ENCODE results near the gene PTGFRN. TPM values are rescaled to one million over a fixed set of nuclear protein-coding genes. Genes with fewer than 3 reads are reported as not detected.

The PTGFRN gene
- total and polyA plus RNA-seq, 7 donors: 6.6 to 179 (median 77.3) TPM

GRCh38 chr1:116943438-116943837 lies 33.7 kb downstream of the PTGFRN start:
- Histone ChIP-seq H3K27ac (no peak overlapping the region), H3K4me3 (no peak overlapping the region), H3K4me1 (peaks cover 0 to 37% (median 27%) of the 10 kb centered on the region in 4 donors), H3K9me3 (no peaks in the 10 kb centered on the region), H3K27me3 (no peaks in the 10 kb centered on the region), H3K36me3 (peaks cover 0 to 42% (median 14%) of the 10 kb centered on the region in 4 donors)
- intact Hi-C loops (cut with DNase I): no loop called here
- WGBS, 2 donors: 88 to 94% methylated on average over 1 of the region's 1 CpG
- DNase-seq: no peak
- TF ChIP-seq, protein P1, sequence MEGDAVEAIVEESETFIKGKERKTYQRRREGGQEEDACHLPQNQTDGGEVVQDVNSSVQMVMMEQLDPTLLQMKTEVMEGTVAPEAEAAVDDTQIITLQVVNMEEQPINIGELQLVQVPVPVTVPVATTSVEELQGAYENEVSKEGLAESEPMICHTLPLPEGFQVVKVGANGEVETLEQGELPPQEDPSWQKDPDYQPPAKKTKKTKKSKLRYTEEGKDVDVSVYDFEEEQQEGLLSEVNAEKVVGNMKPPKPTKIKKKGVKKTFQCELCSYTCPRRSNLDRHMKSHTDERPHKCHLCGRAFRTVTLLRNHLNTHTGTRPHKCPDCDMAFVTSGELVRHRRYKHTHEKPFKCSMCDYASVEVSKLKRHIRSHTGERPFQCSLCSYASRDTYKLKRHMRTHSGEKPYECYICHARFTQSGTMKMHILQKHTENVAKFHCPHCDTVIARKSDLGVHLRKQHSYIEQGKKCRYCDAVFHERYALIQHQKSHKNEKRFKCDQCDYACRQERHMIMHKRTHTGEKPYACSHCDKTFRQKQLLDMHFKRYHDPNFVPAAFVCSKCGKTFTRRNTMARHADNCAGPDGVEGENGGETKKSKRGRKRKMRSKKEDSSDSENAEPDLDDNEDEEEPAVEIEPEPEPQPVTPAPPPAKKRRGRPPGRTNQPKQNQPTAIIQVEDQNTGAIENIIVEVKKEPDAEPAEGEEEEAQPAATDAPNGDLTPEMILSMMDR (IDR thresholded peaks at IDR 0.05): no peak
- TF ChIP-seq POLR2A (IDR thresholded peaks at IDR 0.05) (no peak), EP300 (IDR thresholded peaks at IDR 0.05) (no peak), POLR2AphosphoS5 (IDR thresholded peaks at IDR 0.05) (no peak)

- no peak overlapping the region for H3K4me3 ChIP-seq
- peaks cover 0 to 50% (median 17%) of the 10 kb centered on the region in 4 donors for H3K36me3 ChIP-seq
- intact Hi-C loops (cut with DNase I): no loop called here
- no peak for DNase-seq
- TF ChIP-seq, protein P1 (IDR thresholded peaks at IDR 0.05): no peak
- TF ChIP-seq EP300 (IDR thresholded peaks at IDR 0.05) (no peak), POLR2AphosphoS5 (IDR thresholded peaks at IDR 0.05) (no peak), POLR2A (IDR thresholded peaks at IDR 0.05) (no peak)
- H3K9me3 ChIP-seq: no peaks in the 10 kb centered on the region
- 96 to 97% methylated on average over 42 of the region's 42 CpGs for WGBS, 2 donors
- H3K4me1 ChIP-seq: peaks cover 0 to 47% (median 34%) of the 10 kb centered on the region in 4 donors
- H3K27ac ChIP-seq: no peak overlapping the region
- no peaks in the 10 kb centered on the region for H3K27me3 ChIP-seq
Observed at GRCh38 chr1:116944613-116945012, 34.9 kb downstream of the PTGFRN start.

DNA sequence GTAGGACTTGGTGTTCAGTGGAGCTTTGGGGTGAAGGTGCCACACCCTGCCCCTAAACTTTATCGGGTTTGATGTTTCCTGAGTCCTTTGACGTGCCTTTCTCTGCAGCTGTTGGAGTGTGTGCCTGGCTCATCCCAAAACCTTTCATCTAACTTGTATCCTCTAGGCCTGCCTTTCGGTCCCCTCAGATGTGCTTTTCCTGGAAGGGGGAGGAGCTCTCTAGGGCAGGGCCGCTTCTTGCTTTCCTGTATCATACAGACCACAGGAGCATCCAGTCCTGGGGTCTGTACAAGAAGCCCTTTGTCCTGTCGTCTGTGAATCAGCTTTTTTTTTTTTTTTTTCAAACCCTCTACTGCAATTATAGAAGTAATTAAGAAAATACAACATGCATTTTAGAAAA lies 35.7 kb downstream of the PTGFRN start:
- no peak overlapping the region for H3K4me3 ChIP-seq
- peaks cover 0 to 47% (median 38%) of the 10 kb centered on the region in 4 donors for H3K4me1 ChIP-seq
- DNase-seq: no peak
- 82 to 83% methylated on average over 5 of the region's 5 CpGs for WGBS, 2 donors
- H3K9me3 ChIP-seq: no peaks in the 10 kb centered on the region
- no peak for TF ChIP-seq EP300 (IDR thresholded peaks at IDR 0.05)
- no peak for TF ChIP-seq POLR2AphosphoS5 (IDR thresholded peaks at IDR 0.05)
- TF ChIP-seq, protein P1 (IDR thresholded peaks at IDR 0.05): no peak
- TF ChIP-seq POLR2A (IDR thresholded peaks at IDR 0.05): no peak
- H3K27me3 ChIP-seq: no peaks in the 10 kb centered on the region
- H3K27ac ChIP-seq: peak overlapping the region in 2 of 4 donors; percentile 2 to 89
- H3K36me3 ChIP-seq: peaks cover 0 to 55% (median 17%) of the 10 kb centered on the region in 4 donors
- intact Hi-C loops (cut with DNase I): no loop called here

DNA sequence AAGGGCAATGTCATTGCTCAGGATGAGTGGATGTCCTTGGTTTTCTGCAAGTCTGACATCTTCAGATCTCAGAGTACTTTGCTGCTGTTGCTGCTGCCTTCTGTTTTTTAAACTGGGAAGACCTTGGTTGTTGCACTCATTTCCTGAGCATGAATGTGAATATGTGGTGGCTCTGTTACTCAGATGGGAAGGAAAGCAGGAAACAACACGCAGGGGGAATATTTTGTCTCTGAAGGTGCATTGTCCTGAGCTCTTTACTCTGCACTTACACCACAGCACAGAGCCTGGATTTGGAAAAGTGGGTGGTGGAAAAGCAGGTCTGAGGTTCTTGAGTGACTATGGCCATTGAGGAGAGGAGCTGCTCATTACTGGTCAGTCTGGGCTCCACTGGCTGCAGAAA lies 36.3 kb downstream of the PTGFRN start:
- intact Hi-C loops (cut with DNase I): no loop called here
- Histone ChIP-seq H3K4me1 (peaks cover 0 to 47% (median 42%) of the 10 kb centered on the region in 4 donors), H3K27me3 (no peaks in the 10 kb centered on the region), H3K27ac (peak overlapping the region in 2 of 4 donors; percentile 2 to 89), H3K9me3 (no peaks in the 10 kb centered on the region), H3K36me3 (peaks cover 0 to 55% (median 17%) of the 10 kb centered on the region in 4 donors), H3K4me3 (no peak overlapping the region)
- TF ChIP-seq POLR2AphosphoS5 (IDR thresholded peaks at IDR 0.05) (no peak), EP300 (IDR thresholded peaks at IDR 0.05) (no peak), POLR2A (IDR thresholded peaks at IDR 0.05) (no peak)
- TF ChIP-seq, protein P1 (IDR thresholded peaks at IDR 0.05): no peak
- no peak for DNase-seq
- WGBS, 2 donors: 71 to 84% methylated on average over 1 of the region's 1 CpG

Data from sigmoid colon (tissue), 7 donors.